ENCODE measurements around the gene ESPN.

ESPN gene

DNA sequence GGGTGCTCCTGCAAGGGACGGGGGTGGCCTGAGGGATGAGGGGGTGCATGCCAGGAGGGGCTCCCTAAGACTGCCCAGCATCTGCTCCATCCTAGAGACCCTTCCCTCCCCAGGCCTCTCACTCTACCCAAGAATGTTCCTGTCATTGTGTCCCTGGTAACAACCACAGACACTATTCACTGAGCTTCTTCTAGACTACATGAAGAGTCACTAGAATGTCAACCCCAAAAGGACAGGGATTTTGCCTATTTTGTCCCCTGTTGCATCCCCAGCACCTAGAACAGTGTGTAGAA lies 38.5 kb downstream of the ESPN start:
- Histone ChIP-seq H3K4me1 (peaks cover 0 to 9% (median 3%) of the 10 kb centered on the region in 4 donors), H3K27me3 (peaks cover 0 to 90% of the 10 kb centered on the region in 2 donors), H3K36me3 (peaks cover 0 to 23% (median 13%) of the 10 kb centered on the region in 3 donors), H3K4me3 (no peak overlapping the region), H3K27ac (no peak overlapping the region), H3K9me3 (no peaks in the 10 kb centered on the region)
- DNase-seq = no peak
- intact Hi-C loops (cut with DNase I; ENCODE audit: low total_unique reads) = no loop called here
- TF ChIP-seq, protein P1, sequence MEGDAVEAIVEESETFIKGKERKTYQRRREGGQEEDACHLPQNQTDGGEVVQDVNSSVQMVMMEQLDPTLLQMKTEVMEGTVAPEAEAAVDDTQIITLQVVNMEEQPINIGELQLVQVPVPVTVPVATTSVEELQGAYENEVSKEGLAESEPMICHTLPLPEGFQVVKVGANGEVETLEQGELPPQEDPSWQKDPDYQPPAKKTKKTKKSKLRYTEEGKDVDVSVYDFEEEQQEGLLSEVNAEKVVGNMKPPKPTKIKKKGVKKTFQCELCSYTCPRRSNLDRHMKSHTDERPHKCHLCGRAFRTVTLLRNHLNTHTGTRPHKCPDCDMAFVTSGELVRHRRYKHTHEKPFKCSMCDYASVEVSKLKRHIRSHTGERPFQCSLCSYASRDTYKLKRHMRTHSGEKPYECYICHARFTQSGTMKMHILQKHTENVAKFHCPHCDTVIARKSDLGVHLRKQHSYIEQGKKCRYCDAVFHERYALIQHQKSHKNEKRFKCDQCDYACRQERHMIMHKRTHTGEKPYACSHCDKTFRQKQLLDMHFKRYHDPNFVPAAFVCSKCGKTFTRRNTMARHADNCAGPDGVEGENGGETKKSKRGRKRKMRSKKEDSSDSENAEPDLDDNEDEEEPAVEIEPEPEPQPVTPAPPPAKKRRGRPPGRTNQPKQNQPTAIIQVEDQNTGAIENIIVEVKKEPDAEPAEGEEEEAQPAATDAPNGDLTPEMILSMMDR (IDR thresholded peaks at IDR 0.05) = no peak

DNA sequence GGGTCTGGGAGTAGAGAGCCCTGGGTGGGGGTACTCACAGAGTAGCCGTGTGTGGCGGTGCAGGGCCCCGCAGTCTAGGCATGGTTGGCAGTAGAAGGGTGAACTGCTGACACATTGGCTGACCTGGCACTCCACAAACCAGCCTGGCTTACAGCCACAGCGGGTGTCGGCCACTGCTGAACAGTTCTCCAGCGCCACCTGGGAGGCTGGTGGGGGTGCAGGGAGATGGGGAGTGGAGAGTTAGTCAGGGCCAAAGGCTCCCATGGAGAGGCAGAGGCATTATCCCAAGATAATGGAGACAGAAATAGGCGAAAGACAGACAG lies 39.9 kb downstream of the ESPN start:
- Histone ChIP-seq H3K4me3 (no peak overlapping the region), H3K4me1 (peaks cover 0 to 9% (median 3%) of the 10 kb centered on the region in 4 donors), H3K27ac (no peak overlapping the region), H3K36me3 (peaks cover 0 to 37% (median 25%) of the 10 kb centered on the region in 3 donors), H3K9me3 (no peaks in the 10 kb centered on the region), H3K27me3 (peaks cover 0 to 79% of the 10 kb centered on the region in 2 donors)
- no peak for DNase-seq
- TF ChIP-seq, protein P1 (IDR thresholded peaks at IDR 0.05) = no peak
- intact Hi-C loops (cut with DNase I; ENCODE audit: low total_unique reads) = no loop called here

DNA sequence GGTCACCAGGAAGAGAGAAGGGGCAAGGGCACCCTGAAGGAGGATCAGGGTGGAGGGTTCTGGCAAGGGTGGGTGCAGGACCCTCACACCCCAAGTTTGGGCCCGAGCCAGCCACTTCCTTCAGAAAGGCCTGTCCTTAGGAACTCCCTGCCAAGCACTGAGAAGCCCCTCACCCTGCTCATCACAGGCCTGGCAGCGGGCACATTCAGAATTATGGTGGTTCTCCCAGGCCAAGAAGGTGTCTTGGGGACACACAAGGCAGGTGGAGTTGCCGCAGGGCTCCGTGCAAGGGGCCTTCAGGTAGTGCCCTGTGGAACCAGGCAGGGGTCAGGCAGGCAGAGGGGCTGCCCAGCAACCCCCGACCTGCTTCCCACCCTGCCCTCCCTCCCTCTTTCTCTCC lies 40.3 kb downstream of the ESPN start:
- H3K27me3 ChIP-seq = peaks cover 0 to 74% of the 10 kb centered on the region in 2 donors
- peaks cover 0 to 9% (median 3%) of the 10 kb centered on the region in 4 donors for H3K4me1 ChIP-seq
- peaks cover 0 to 41% (median 25%) of the 10 kb centered on the region in 3 donors for H3K36me3 ChIP-seq
- H3K4me3 ChIP-seq = no peak overlapping the region
- TF ChIP-seq, protein P1 (IDR thresholded peaks at IDR 0.05) = no peak
- intact Hi-C loops (cut with DNase I; ENCODE audit: low total_unique reads) = no loop called here
- H3K27ac ChIP-seq = no peak overlapping the region
- DNase-seq = no peak
- H3K9me3 ChIP-seq = no peaks in the 10 kb centered on the region

DNA sequence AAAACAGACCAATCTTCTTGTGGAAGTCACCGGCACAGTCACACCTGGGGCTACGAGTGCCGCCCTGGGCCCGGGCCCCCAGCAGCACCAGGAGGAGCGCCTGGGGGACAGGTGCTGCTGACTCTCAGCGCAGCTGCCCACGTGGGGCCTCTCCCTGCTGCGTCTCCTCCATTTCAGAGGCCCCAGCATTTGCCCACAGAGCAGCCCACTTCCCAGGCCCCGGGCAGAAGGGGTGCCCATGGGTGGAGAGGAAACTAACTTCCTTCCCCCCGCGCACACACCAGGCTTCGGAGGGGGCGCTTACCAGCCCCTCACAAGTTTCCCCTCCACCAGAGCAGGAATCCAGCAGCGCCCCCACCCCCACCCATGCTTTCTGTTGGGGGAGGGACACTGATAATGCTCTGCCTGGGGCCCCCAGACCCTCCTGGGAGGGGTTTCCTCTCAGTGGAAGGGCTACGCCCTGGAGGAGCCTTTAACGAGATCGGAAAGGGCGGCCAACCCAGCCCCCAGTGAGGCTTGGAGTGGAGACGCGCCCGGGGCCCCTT lies 41.0 kb downstream of the ESPN start:
- no peak for DNase-seq
- Histone ChIP-seq H3K4me1 (peaks cover 0 to 4% (median 1%) of the 10 kb centered on the region in 4 donors), H3K9me3 (no peaks in the 10 kb centered on the region), H3K36me3 (peaks cover 0 to 47% (median 29%) of the 10 kb centered on the region in 3 donors), H3K27ac (no peak overlapping the region), H3K4me3 (no peak overlapping the region), H3K27me3 (peaks cover 0 to 68% of the 10 kb centered on the region in 2 donors)
- intact Hi-C loops (cut with DNase I; ENCODE audit: low total_unique reads) = no loop called here
- TF ChIP-seq, protein P1 (IDR thresholded peaks at IDR 0.05) = no peak

DNA sequence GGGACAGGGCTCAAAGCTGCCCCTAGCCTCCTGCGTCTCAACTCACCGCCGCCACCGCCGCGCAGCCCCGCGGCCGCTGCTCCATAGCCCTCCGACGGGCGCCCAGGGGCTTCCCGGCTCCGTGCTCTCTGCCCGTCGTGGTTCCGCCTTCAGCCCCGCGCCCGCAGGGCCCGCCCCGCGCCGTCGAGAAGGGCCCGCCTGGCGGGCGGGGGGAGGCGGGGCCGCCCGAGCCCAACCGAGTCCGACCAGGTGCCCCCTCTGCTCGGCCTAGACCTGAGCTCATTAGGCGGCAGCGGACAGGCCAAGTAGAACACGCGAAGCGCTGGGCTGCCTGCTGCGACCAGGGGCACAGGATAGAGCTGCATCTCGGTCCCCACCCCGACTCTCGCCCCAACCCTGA lies 41.4 kb downstream of the ESPN start, which contains the start of gene TNFRSF25:
TNFRSF25 (minus strand) TSS at position 151 of the 400 bp plus-strand sequence; CDS start at position 85, 66 bp downstream.
- H3K36me3 ChIP-seq = peaks cover 0 to 52% (median 34%) of the 10 kb centered on the region in 3 donors
- no peak for DNase-seq

More for the DNA sequence above, 41.4 kb downstream of the ESPN start, which contains the start of gene TNFRSF25:
- intact Hi-C loops (cut with DNase I; ENCODE audit: low total_unique reads) = no loop called here
- no peaks in the 10 kb centered on the region for H3K9me3 ChIP-seq
- H3K4me3 ChIP-seq = no peak within 1 kb of the TSS
- TF ChIP-seq, protein P1 (IDR thresholded peaks at IDR 0.05) = no peak
- peaks cover 0 to 63% of the 10 kb centered on the region in 2 donors for H3K27me3 ChIP-seq
- no peaks in the 10 kb centered on the region for H3K4me1 ChIP-seq
- no peak within 1 kb of the TSS for H3K27ac ChIP-seq
